Rectal smooth muscle tissue (tissue), 1 donor: Measurements from ENCODE around the gene IRF2BP2.

Experiments used
- H3K27ac ChIP-seq: one replicate; pipeline ENCODE4 v1.7.0; 2013; ENCODE audit warnings: low read depth, low read length, inconsistent platforms
- H3K27me3 ChIP-seq: one replicate; pipeline ENCODE4 v1.7.0; 2013; ENCODE audit warnings: low read length; ENCODE audit not compliant: control insufficient read depth, insufficient read depth
- H3K36me3 ChIP-seq: one replicate; pipeline ENCODE4 v1.7.0; 2013; ENCODE audit warnings: low read length; ENCODE audit not compliant: control insufficient read depth, insufficient read depth
- H3K4me1 ChIP-seq: one replicate; pipeline ENCODE4 v1.7.0; 2013; ENCODE audit warnings: low read length; ENCODE audit not compliant: control insufficient read depth, insufficient read depth
- H3K4me3 ChIP-seq: one replicate; pipeline ENCODE4 v1.7.0; 2013; ENCODE audit warnings: low read length
- H3K9ac ChIP-seq: one replicate; pipeline ENCODE4 v1.7.0; 2013; ENCODE audit warnings: low read length

IRF2BP2 gene

GRCh38 chr1:234559902-234560676 lies 49.9 kb downstream of the IRF2BP2 start:
- Histone ChIP-seq H3K9ac (no peak overlapping the region), H3K27me3 (no peaks in the 10 kb centered on the region), H3K4me1 (peaks cover 15% of the 10 kb centered on the region), H3K36me3 (no peaks in the 10 kb centered on the region), H3K4me3 (no peak overlapping the region), H3K27ac (no peak overlapping the region)

GRCh38 chr1:234559152-234559901 lies 50.7 kb downstream of the IRF2BP2 start:
- no peak overlapping the region for H3K9ac ChIP-seq
- peaks cover 17% of the 10 kb centered on the region for H3K4me1 ChIP-seq
- H3K36me3 ChIP-seq: no peaks in the 10 kb centered on the region
- H3K4me3 ChIP-seq: no peak overlapping the region
- no peak overlapping the region for H3K27ac ChIP-seq
- no peaks in the 10 kb centered on the region for H3K27me3 ChIP-seq

- no peak overlapping the region for H3K27ac ChIP-seq
- H3K27me3 ChIP-seq: no peaks in the 10 kb centered on the region
- H3K9ac ChIP-seq: no peak overlapping the region
- no peak overlapping the region for H3K4me3 ChIP-seq
- peaks cover 25% of the 10 kb centered on the region for H3K4me1 ChIP-seq
- no peaks in the 10 kb centered on the region for H3K36me3 ChIP-seq
These were observed 51.6 kb downstream of the IRF2BP2 start for GRCh38 chr1:234558330-234558836.

- Histone ChIP-seq H3K36me3 (no peaks in the 10 kb centered on the region), H3K9ac (no peak overlapping the region), H3K4me3 (no peak overlapping the region), H3K27me3 (no peaks in the 10 kb centered on the region), H3K4me1 (peaks cover 19% of the 10 kb centered on the region), H3K27ac (peak overlapping the region; percentile 52)
These were observed 53.6 kb downstream of the IRF2BP2 start for GRCh38 chr1:234556245-234556943.

- no peaks in the 10 kb centered on the region for H3K36me3 ChIP-seq
- no peak overlapping the region for H3K9ac ChIP-seq
- H3K4me3 ChIP-seq: no peak overlapping the region
- peaks cover 19% of the 10 kb centered on the region for H3K4me1 ChIP-seq
- H3K27ac ChIP-seq: peak overlapping the region; percentile 90
- no peaks in the 10 kb centered on the region for H3K27me3 ChIP-seq
These were observed 54.5 kb downstream of the IRF2BP2 start for GRCh38 chr1:234555390-234556024.

- Histone ChIP-seq H3K4me1 (peaks cover 19% of the 10 kb centered on the region), H3K27ac (peak overlapping the region; percentile 90)
These were observed 55.2 kb downstream of the IRF2BP2 start for GRCh38 chr1:234554698-234555311.

More at GRCh38 chr1:234554698-234555311, 55.2 kb downstream of the IRF2BP2 start:
- Histone ChIP-seq H3K27me3 (no peaks in the 10 kb centered on the region), H3K9ac (no peak overlapping the region), H3K4me3 (no peak overlapping the region), H3K36me3 (no peaks in the 10 kb centered on the region)
